HG02610 (cell line): Measurements from ENCODE around the gene TMEM89.
A peak's percentile ranks its signal among the peaks of the same experiment; 100 is the strongest.

Source experiments
- ATAC-seq: cut with Tn5 transposase; IDR thresholded peaks from one replicate; pipeline ENCODE4 v1.9.1; 2021; ENCODE audit warnings: mild to moderate bottlenecking, moderate library complexity; ENCODE audit not compliant: unreplicated experiment

TMEM89 gene

DNA sequence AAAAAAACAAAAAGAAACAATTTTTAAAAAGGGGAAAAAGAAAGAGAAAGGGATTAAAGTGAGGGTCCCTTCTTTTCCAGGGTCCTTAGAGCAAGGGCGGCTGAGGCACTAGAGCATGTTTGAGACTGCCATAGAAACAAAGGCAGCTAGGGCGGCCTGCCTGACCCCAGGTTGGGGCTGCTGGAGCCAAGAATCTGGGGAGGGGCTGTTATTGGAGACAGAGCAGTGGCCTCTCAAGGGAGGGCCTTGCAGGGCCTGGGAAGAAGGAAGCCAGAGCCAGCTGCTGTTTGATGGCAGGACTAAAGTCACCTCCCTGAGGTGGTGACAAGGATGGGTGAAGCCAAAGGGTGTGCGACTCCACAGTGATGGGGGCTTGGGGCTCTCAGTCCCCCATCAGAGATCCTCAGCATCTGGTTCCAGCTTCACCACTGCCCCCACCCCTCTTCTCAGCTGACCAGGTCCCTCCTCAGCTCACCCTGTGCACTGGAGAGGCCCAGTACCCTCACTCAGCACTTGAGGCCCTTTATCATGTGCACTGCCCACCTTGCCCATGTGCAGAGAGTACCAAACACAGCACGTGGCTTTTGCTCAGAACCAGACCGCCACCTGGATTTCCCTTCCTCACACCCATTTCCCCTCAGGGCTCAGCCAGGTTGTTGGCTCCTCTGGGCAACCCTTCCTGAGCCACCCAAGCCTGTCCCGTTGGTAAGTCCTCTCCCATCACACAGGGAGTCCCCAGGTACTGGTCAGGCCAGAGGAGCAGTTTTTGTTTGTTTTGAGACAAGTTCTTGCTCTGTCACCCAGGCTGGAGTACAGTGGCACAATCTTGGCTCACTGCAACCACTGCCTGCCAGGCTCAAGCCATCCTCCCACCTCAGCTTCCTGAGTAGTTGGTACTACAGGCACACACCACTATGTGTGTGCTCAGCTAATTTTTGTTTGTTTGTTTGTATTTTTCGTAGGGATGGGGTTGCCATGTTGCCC is 1.7 kb downstream of the TMEM89 start:
- no peak for ATAC-seq

DNA sequence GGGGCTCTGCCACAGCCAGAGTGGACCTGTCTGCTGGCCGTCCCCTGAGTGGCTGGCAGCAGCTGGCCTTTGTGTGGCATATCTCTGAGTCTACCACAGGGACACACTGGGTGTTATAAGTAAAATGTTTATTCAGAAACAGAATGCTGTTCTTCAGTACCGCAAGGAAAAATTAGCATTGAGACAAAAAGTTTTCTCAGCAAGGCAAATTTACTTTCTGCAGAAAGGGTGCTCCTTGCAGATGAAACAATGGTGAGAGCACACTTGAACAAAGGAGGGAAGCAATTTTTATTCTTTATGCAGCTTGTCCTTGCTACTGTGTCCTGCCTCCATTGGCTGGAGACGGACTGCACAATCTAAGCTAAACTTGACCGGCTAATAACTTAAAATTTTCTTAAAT is 4.0 kb downstream of the TMEM89 start:
- ATAC-seq = no peak

DNA sequence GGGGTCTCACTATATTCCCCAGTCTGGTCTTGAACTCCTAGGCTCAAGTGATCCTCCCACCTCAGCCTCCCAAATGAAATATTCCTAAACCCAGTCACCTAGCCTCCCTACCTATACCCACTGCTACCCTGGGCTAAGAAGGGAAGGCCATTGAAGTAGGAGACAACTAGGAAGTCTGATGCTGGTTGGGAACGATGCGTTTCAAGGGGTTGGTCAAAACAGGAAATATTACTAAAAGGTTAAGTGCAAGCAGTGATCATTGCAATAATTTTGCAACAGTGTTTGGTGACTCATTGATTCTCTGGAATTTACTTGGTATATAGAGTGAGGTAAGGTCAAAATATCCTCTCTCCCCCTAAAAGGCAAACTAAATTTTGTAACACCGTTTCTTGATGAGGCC is 7.5 kb downstream of the TMEM89 start:
- ATAC-seq = no peak

DNA sequence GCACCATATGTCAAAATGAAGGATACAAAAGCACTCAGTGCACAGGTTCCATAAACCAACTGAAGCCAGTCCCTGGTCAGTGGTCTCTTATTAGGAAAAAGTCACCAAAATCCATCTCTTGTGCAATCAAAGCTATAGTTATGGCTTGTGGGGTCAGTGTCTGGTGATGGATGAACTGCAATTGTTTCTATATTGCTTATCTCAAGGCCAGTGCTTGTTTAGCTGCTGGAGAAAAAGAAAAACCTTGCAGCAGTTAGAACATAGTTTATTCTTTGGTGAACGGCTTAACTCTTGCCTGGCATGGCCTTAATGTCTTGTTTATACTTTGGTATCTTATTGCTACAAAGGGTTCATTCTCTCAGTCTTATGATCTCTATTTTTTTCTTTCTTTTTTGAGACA is 9.3 kb downstream of the TMEM89 start:
- no peak for ATAC-seq

GRCh38 chr3:48609088-48610005 is 12.2 kb downstream of the TMEM89 start, which contains the start of gene UQCRC1:
UQCRC1 (minus strand) TSS chr3:48609646; CDS start chr3:48609620, 26 bp downstream.
- peak; percentile 96 for ATAC-seq

DNA sequence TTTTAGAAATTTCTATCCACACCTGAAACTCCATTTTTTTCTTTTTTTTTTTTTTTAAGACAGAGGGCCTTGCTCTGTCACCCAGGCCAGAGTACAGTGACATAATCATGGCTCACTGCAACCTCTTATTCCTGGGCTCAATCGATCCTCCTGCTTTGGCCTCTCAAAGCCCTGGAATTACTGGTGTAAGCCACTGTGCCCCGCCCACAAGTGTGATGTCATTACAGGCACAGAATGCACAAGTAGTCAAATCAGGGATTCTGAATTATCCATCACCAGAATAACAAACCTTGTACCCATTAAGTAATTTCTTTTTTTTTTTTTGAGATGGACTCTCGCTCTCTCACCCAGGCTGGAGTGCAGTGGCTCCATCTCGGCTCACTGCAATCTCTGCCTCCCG is 14.1 kb downstream of the TMEM89 start:
- ATAC-seq = no peak

GRCh38 chr3:48601622-48601994 is 20.0 kb downstream of the TMEM89 start:
- no peak for ATAC-seq

DNA sequence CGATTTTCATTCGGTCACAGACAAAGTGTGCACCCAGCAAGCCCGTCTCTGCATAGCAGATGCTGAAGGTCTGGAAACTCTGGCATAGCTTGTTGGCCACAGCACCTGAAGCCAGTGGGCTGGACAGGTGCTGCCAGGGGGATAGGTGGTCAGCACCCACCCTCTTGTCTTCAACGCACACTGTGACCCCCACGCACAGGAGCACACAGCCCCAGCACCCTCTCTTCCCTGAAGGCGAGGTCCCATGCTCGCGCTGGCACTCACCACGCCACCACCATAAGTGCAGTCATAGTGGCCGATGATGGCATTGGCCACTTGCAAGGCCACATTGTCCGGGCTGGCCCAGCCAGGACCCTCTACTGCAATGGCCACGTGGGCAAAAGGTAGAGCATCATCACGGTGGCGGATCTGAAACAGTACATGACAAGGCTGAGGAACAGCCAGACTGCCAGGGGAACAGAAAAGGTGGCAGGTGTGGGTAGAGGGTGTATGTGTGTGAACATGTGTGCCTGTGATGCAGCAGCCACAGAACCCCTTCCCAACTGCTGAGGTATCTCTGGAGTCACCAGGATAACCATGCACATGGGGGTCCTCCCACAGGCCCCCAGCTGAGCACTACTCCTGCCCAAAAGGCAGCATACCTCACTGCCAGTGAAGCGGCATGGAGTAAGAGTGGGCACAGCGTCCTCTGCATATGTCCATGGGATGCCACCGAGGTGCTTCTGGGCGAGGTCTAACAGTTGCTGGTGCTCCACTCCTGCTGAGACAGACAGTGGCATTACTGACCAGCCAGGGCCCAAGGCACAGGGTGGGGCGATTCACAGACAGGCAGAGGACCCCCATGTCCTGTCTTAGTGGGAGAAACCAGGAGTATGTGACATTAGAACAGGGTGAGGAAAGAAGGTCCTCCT is 20.6 kb downstream of the TMEM89 start:
- ATAC-seq = no peak

DNA sequence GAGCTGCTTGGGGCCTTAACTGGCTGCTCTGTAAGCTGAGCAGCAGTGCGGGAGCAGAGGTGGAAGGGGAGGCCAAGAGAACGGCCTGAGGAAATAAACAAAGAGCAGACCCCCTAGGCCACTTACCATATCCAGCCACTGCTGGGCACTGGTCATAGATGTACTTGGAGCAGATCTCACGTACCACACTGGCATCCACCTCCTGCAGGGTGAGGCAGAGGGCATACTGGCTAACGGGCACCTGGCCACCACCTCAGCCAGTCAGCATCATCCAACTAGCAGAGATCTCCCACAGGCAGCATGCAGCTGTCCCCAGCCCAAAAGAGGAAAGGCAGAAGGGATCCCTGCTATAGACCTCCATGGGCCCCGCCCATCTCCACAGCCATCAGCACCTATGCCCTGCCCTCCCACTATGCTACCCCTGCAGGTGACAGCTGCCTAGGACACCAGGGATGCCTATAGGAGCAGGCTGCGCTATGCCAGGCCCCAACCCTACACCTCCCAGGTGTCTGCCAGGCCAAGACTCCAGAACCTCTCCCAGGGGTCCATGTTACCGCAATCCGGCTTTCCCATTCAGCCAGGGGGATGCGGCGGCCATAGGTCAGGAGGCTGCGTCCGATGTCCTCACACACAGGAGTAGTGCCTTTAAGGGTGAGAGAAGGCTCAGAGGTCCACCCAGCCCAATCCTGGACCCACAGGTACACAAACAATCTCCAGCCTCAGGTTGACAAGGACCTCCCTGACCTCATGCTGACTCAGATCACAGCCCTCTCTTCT is 21.9 kb downstream of the TMEM89 start:
- ATAC-seq = no peak

DNA sequence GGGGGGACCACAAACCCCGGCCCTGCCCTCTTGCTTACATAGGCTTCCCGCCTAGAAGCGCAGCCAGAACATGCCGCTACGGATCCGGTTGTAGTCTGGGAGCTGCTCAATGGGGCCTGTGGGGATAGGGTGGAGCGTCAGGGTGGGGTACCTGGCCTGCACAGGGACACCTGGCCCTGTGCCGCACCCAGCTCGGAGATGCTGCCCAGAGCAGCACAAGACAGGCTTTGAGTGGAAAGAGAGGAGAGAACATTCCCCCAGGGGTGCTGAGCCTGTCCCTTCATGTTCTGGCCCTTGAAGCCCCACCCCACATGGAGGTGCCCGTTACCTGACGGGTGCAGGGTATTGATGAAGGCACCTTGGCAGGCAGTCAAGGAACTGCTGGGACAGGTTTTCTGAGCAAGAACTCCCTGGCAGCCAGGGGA is 22.5 kb downstream of the TMEM89 start:
- no peak for ATAC-seq

GRCh38 chr3:48598323-48599076 is 23.1 kb downstream of the TMEM89 start:
- no peak for ATAC-seq

- no peak for ATAC-seq
Measured at GRCh38 chr3:48597408-48597800, 24.2 kb downstream of the TMEM89 start.

GRCh38 chr3:48596676-48597407 is 24.7 kb downstream of the TMEM89 start:
- ATAC-seq = no peak

GRCh38 chr3:48596157-48596556 is 25.4 kb downstream of the TMEM89 start:
- no peak for ATAC-seq

DNA sequence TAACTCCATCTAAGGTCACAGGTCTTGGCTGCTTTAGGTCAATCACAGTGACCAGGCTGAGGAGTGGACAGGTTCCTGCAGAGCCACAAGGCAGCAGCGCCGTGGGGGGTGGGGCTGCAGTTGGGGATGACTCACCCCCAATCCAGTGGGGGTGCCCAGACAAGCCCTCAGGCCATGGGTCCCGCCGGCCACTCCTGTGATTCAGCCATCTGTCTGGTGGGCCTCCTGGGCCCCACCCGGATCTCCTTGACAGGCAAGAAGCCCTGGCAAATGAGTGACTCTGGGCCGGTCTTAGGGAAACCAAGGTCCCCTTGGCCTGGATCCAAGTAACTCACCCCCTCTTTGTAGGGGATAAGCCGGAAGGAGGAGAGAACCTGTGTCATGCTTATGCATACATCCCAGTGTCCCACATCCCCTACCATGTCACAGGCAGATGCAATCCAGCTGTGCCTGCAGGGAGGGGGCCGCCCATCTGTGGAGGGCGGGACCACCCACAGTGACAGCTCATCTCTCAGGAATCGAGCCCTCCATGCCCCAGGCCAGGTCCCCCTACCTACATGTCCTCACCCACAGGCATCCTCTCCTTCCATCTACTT is 25.9 kb downstream of the TMEM89 start:
- no peak for ATAC-seq

DNA sequence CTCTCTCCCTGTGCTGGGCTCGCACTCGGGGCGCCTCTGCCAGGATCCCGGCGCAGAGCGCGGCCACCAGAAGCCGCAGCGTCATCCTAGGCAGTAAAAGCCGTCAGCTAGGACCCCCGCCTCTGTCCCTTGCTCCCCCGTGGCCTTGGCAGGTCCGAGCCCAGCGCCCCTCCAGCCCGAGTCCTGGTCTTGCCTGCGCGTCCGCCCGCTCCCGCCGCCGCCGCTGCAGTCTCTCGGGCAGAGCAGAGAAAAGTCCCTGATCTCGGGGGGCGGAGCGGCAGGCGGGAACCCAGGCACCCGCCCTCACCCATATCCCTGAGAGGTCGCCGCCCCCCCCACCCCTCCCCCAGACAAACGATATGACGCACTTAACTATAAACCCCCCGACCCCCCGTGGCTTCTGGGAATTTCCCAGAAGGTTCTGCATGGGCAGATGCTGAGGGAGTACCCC is 26.5 kb downstream of the TMEM89 start, which contains the start of gene COL7A1:
TSS of gene COL7A1 (minus strand) at position 255 of the 451 bp plus-strand sequence. CDS start at position 85, 170 bp downstream.
- ATAC-seq = no peak

GRCh38 chr3:48594417-48595049 is 27.0 kb downstream of the TMEM89 start:
- no peak for ATAC-seq
